Endothelial cell of coronary artery (primary cell): ENCODE results near the gene PFKFB3. TPM values are rescaled to one million over a fixed set of nuclear protein-coding genes. Genes with fewer than 3 reads are reported as not detected.

Experiments
- total RNA-seq: library from RNA; depleted of rRNA; stranded (reverse); fragments of >200 nt; gene quantifications from 2 replicates; pipeline ENCODE4 v1.2.3, GENCODE V29; 2014

PFKFB3 gene
- 34.6 and 61.7 TPM in 2 replicates for total RNA-seq

GRCh38 chr10:6202684-6203330 is at the start of gene PFKFB3:
Gene PFKFB3, plus strand, starts transcription at chr10:6202932. Its CDS starts 329 bp downstream, at chr10:6203261.

Other genes starting within 250 kb of the PFKFB3 start
- gene IL15RA, start 225.4 kb upstream of the PFKFB3 start, total RNA-seq, result 8.5 and 9.7 TPM in 2 replicates
- not detected in 2 replicates for gene IL2RA, start 140.6 kb upstream of the PFKFB3 start, total RNA-seq
- 51.0 and 61.2 TPM in 2 replicates for gene RBM17, start 113.9 kb upstream of the PFKFB3 start, total RNA-seq